MM.1S (cell line): Measurements from ENCODE around the gene CD44.

ENCODE experiments used
- DNase-seq: peaks from one replicate; pipeline ENCODE4 v3.0.0-alpha.2; 2015
- H2AFZ ChIP-seq: fragments of 300-600 bp; sonication (generic); 2 replicates; pipeline ENCODE4 v1.6.0; 2016; ENCODE audit warnings: antibody characterized with exemption, low read length
- H3F3A ChIP-seq: fragments of 300-600 bp; sonication (generic); 2 replicates; pipeline ENCODE4 v1.6.1; 2016; ENCODE audit warnings: mild to moderate bottlenecking, antibody characterized with exemption, low read length, moderate library complexity, mixed read lengths; ENCODE audit not compliant: insufficient read depth
- H3K27ac ChIP-seq: fragments of 300-600 bp; sonication (generic); 2 replicates; pipeline ENCODE4 v1.5.1; 2016; ENCODE audit warnings: mild to moderate bottlenecking, low read length
- H3K27me3 ChIP-seq: fragments of 300-600 bp; sonication (generic); replicated peaks from 2 replicates; pipeline ENCODE4 v1.6.0; 2016; ENCODE audit warnings: low read length; ENCODE audit not compliant: insufficient read depth
- H3K36me3 ChIP-seq: fragments of 300-600 bp; sonication (generic); replicated peaks from 2 replicates; pipeline ENCODE4 v1.6.1; 2016; ENCODE audit warnings: mild to moderate bottlenecking, low read length, mixed read lengths; ENCODE audit not compliant: insufficient read depth
- H3K4me1 ChIP-seq: fragments of 300-600 bp; sonication (generic); 2 replicates; pipeline ENCODE4 v1.6.1; 2016; ENCODE audit warnings: low read length, mixed read lengths
- H3K4me2 ChIP-seq: fragments of 300-600 bp; sonication (generic); 2 replicates; pipeline ENCODE4 v1.6.0; 2016; ENCODE audit warnings: low read depth, low read length
- H3K4me3 ChIP-seq: fragments of 300-600 bp; sonication (generic); 2 replicates; pipeline ENCODE4 v1.5.1; 2016; ENCODE audit warnings: low read length, mixed read lengths
- H3K79me2 ChIP-seq: fragments of 300-600 bp; sonication (generic); 2 replicates; pipeline ENCODE4 v1.6.1; 2016; ENCODE audit warnings: mixed run types, low read length, mixed read lengths
- H3K9ac ChIP-seq: fragments of 300-600 bp; sonication (generic); 2 replicates; pipeline ENCODE4 v1.6.1; 2016; ENCODE audit warnings: low read length, mixed read lengths
- H3K9me2 ChIP-seq: fragments of 300-600 bp; sonication (generic); replicated peaks from 2 replicates; pipeline ENCODE4 v1.6.1; 2016; ENCODE audit warnings: mild to moderate bottlenecking, low read length, mixed read lengths; ENCODE audit not compliant: insufficient read depth
- H3K9me3 ChIP-seq: fragments of 300-600 bp; sonication (generic); replicated peaks from 2 replicates; pipeline ENCODE4 v1.6.1; 2016; ENCODE audit warnings: mild to moderate bottlenecking, low read length, mixed read lengths; ENCODE audit not compliant: insufficient read depth
- H4K20me1 ChIP-seq: fragments of 300-600 bp; sonication (generic); 2 replicates; pipeline ENCODE4 v1.6.1; 2016; ENCODE audit warnings: mild to moderate bottlenecking, low read length, moderate library complexity, mixed read lengths; ENCODE audit not compliant: insufficient read depth
- EZH2 ChIP-seq: fragments of 300-600 bp; sonication (generic); optimal IDR thresholded peaks from 2 replicates; pipeline ENCODE3; 2017; ENCODE audit warnings: low read depth, mild to moderate bottlenecking, antibody characterized with exemption, low read length, mixed read lengths
- EZH2phosphoT487 ChIP-seq: fragments of 300-600 bp; sonication (generic); IDR thresholded peaks from 2 replicates; pipeline ENCODE4 v1.6.1; 2018; ENCODE audit warnings: antibody characterized with exemption, low read length
- TF ChIP-seq, protein P1 (sequence below): fragments of 300-600 bp; sonication (generic); IDR thresholded peaks from 2 replicates; pipeline ENCODE4 v1.5.1; 2016; ENCODE audit warnings: antibody characterized with exemption, low read length, mixed read lengths

Gene CD44

DNA sequence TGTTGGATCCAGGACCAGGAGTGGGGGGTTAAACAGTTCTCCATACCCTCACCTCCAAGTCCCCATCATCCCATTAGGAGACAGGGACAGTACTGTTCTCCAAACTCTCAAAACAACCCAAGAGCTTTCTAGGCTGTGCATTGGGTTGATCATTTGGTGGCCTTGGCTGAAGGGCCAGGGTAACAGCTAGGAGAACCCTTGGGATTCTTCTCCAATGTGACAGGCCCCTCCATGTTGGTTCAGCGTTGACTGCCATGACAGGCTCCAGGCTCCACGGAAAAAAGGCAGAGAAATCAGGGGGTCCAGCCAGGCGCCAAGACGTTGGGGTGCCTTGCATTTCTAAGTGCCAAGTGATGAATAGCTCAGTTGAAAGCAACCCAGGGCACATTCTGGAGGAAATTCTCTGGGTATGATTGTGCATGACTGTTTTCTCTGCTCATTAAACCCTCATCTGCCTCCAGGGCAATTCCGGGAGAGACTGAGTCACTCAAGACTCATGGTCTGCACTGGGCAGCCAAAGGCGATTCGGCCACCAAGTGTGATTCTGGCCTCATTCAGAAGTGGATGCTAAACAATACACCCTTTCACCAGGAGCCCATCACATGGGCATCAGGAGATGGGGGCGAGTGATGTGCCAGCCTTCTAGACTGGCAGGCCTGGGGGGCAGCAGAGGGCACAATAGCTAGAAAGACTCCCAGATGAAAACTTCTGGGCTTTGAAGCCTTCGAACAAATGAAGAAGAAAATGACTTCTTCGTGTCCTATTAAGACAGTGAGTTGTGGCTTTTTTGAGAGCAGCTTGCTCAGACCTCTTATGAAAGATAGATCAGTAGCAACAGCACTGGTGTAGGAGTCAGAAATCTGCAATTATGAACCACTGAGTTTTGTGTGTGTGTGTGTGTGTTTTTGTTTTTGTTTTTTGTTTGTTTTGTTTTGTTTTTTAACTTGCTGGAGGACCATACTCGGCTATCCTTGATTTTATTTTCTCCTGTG lies 27.7 kb downstream of the CD44 start:
- Histone ChIP-seq H3K27ac (peak overlapping the region; percentile 98), H3K9me3 (no peaks in the 10 kb centered on the region), H3K9me2 (no peaks in the 10 kb centered on the region), H3K79me2 (peaks cover 93% of the 10 kb centered on the region), H3K36me3 (no peaks in the 10 kb centered on the region), H3K4me3 (peak overlapping the region; percentile 42), H2AFZ (no peak overlapping the region), H4K20me1 (no peaks in the 10 kb centered on the region), H3K9ac (peak overlapping the region; percentile 62), H3K4me1 (peaks cover 93% of the 10 kb centered on the region), H3F3A (peaks cover 54% of the 10 kb centered on the region), H3K4me2 (peak overlapping the region; percentile 85), H3K27me3 (no peaks in the 10 kb centered on the region)
- peak; percentile 9 for DNase-seq
- TF ChIP-seq, protein P1, sequence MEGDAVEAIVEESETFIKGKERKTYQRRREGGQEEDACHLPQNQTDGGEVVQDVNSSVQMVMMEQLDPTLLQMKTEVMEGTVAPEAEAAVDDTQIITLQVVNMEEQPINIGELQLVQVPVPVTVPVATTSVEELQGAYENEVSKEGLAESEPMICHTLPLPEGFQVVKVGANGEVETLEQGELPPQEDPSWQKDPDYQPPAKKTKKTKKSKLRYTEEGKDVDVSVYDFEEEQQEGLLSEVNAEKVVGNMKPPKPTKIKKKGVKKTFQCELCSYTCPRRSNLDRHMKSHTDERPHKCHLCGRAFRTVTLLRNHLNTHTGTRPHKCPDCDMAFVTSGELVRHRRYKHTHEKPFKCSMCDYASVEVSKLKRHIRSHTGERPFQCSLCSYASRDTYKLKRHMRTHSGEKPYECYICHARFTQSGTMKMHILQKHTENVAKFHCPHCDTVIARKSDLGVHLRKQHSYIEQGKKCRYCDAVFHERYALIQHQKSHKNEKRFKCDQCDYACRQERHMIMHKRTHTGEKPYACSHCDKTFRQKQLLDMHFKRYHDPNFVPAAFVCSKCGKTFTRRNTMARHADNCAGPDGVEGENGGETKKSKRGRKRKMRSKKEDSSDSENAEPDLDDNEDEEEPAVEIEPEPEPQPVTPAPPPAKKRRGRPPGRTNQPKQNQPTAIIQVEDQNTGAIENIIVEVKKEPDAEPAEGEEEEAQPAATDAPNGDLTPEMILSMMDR = peak; percentile 9; the same call in 1 of the 2 replicates
- no peak for TF ChIP-seq EZH2phosphoT487
- no peak for TF ChIP-seq EZH2

DNA sequence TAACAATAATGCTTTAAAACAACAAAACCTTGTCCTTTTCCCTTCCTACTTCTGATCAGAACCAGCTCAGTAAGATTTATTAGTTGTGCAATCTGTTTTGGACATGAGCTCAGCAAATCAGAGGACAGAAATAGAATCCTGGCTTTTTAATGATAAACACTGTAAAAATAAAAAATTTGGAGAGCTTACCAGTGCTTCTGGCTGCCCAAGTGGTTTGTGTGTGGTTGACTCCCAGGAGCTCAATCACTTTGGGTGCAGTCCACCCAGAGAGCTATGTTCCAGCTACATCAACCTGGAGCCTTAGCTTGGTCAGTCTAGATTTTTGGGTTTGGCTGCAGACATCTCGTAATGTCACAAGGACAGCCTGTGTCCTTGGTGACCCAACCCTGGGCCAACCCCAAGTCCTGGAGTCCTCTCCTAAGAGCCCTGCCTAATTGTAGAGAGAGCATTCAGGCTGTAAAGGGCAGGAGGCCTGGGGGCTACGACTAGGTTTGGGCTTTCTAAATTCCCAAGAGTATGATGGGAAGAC lies 28.5 kb downstream of the CD44 start:
- TF ChIP-seq EZH2phosphoT487 (no peak), EZH2 (no peak)
- TF ChIP-seq, protein P1 = no peak
- Histone ChIP-seq H3K9me3 (no peaks in the 10 kb centered on the region), H3K4me2 (peak overlapping the region; percentile 85; the same call in 1 of the 2 replicates), H3F3A (peaks cover 56% of the 10 kb centered on the region), H3K27ac (peak overlapping the region; percentile 98; the same call in 1 of the 2 replicates), H2AFZ (no peak overlapping the region), H3K79me2 (peaks cover 93% of the 10 kb centered on the region), H3K9me2 (no peaks in the 10 kb centered on the region), H3K36me3 (no peaks in the 10 kb centered on the region), H3K9ac (peak overlapping the region; percentile 62; the same call in 1 of the 2 replicates), H3K27me3 (no peaks in the 10 kb centered on the region), H3K4me3 (no peak overlapping the region), H4K20me1 (no peaks in the 10 kb centered on the region), H3K4me1 (peaks cover 93% of the 10 kb centered on the region)
- DNase-seq = no peak

DNA sequence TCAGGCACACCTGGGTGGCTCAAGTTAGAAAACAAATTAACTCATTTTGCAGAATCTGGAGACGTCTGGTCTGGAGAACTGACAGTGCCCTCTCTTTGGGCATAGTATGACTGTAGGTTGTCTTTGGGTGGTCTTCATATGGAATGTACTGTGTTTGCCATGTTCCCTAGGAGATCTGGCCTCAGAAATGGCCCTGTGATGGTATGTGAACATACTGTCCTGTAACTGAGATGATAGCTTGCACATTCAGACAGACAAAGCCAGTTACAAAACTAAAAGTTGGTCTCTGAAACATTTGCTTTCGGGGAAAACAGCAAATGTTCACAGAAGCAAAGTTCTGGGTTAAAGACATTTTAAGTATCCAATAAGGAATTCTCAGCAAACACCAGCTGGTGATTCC lies 29.7 kb downstream of the CD44 start:
- DNase-seq = no peak
- H3K27ac ChIP-seq = no peak overlapping the region
- no peaks in the 10 kb centered on the region for H3K9me2 ChIP-seq
- no peak overlapping the region for H2AFZ ChIP-seq
- peaks cover 92% of the 10 kb centered on the region for H3K79me2 ChIP-seq
- no peak overlapping the region for H3K4me3 ChIP-seq
- H3K36me3 ChIP-seq = no peaks in the 10 kb centered on the region
- peaks cover 56% of the 10 kb centered on the region for H3F3A ChIP-seq
- peaks cover 92% of the 10 kb centered on the region for H3K4me1 ChIP-seq
- H4K20me1 ChIP-seq = no peaks in the 10 kb centered on the region
- H3K9me3 ChIP-seq = no peaks in the 10 kb centered on the region
- no peaks in the 10 kb centered on the region for H3K27me3 ChIP-seq
- H3K9ac ChIP-seq = no peak overlapping the region
- H3K4me2 ChIP-seq = no peak overlapping the region
- TF ChIP-seq, protein P1 = no peak
- no peak for TF ChIP-seq EZH2
- no peak for TF ChIP-seq EZH2phosphoT487
